Activated CD8-positive, alpha-beta memory T cell treated with anti-CD3 and anti-CD28 coated beads for 4 hours (primary cell): ENCODE data around the gene NEK3.
"Not testable (repeated sequence)": the region's sequence is repeated elsewhere in the genome, so short reads cannot be mapped to it uniquely, and the experiment has no call there.

ENCODE experiments used
- DNase-seq, 2 donors: peaks; one replicate each; pipeline ENCODE4 v3.0.0-alpha.2; 2020; ENCODE audit warnings: low read depth in 2 of 2

The NEK3 gene

GRCh38 chr13:52118595-52118994, 40.8 kb downstream of the NEK3 start:
- DNase-seq = no peak

- DNase-seq = no peak
Observed at GRCh38 chr13:52118095-52118494, 41.3 kb downstream of the NEK3 start.

GRCh38 chr13:52112591-52112990, 46.8 kb downstream of the NEK3 start:
- DNase-seq = no peak

- no peak for DNase-seq
Observed at GRCh38 chr13:52109116-52109670, 50.2 kb downstream of the NEK3 start.

- DNase-seq = no peak
Observed at GRCh38 chr13:52105841-52106240, 53.6 kb downstream of the NEK3 start.

- no peak for DNase-seq
Observed at GRCh38 chr13:52104624-52105023, 54.8 kb downstream of the NEK3 start.

- no peak for DNase-seq
Observed at GRCh38 chr13:52103386-52103785, 56.0 kb downstream of the NEK3 start.

GRCh38 chr13:52102423-52102822, 57.0 kb downstream of the NEK3 start:
- DNase-seq = not testable (repeated sequence)

- no peak for DNase-seq
Observed at GRCh38 chr13:52097197-52097596, 62.2 kb downstream of the NEK3 start.

- DNase-seq = no peak
Observed at GRCh38 chr13:52096748-52097147, 62.6 kb downstream of the NEK3 start.

- DNase-seq = no peak
Observed at GRCh38 chr13:52096062-52096461, 63.3 kb downstream of the NEK3 start.

- no peak for DNase-seq
Observed at GRCh38 chr13:52092087-52092486, 67.3 kb downstream of the NEK3 start.

- DNase-seq = no peak
Observed at GRCh38 chr13:52091473-52091872, 67.9 kb downstream of the NEK3 start.

- DNase-seq = no peak
Observed at GRCh38 chr13:52085421-52085820, 74.0 kb downstream of the NEK3 start.

- DNase-seq = not testable (repeated sequence)
Observed at GRCh38 chr13:52084981-52085380, 74.4 kb downstream of the NEK3 start.
